DMS153 (cell line): ENCODE results near the gene IPCEF1.
"Not testable (repeated sequence)": the region's sequence is repeated elsewhere in the genome, so short reads cannot be mapped to it uniquely, and the experiment has no call there.

Experiments used
- DNase-seq: peaks from one replicate; lab custom pipeline; 2025; lab: John Stamatoyannopoulos, UW

Gene IPCEF1

GRCh38 chr6:154371281-154371680 lies 14.7 kb upstream of the IPCEF1 start:
- DNase-seq: no peak

- DNase-seq: no peak
Measured at GRCh38 chr6:154370545-154370944, 13.9 kb upstream of the IPCEF1 start.

GRCh38 chr6:154367839-154368695 lies 11.5 kb upstream of the IPCEF1 start:
- no peak for DNase-seq

DNA sequence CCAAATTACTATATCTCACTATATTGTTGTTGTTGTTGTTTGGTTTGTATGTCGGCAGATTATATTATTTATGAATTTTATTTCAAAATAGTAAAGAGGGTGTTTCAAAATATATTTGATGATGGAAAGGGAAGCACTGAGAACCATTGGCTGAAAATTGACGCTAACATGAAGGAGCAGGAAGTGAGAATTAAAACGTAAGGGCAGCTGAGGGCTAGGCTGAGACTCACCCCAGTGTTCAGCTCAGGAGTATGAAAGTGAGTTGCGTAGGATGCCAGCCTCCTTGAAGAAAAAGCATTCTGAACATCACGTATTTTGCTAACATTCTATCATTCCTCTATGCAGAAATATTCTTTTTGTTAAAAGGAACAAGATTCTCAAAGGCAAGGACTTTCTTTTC lies 10.7 kb upstream of the IPCEF1 start:
- no peak for DNase-seq

- DNase-seq: no peak
Measured at GRCh38 chr6:154363821-154364220, 7.2 kb upstream of the IPCEF1 start.

GRCh38 chr6:154361476-154361875 lies 4.9 kb upstream of the IPCEF1 start:
- DNase-seq: no peak

DNA sequence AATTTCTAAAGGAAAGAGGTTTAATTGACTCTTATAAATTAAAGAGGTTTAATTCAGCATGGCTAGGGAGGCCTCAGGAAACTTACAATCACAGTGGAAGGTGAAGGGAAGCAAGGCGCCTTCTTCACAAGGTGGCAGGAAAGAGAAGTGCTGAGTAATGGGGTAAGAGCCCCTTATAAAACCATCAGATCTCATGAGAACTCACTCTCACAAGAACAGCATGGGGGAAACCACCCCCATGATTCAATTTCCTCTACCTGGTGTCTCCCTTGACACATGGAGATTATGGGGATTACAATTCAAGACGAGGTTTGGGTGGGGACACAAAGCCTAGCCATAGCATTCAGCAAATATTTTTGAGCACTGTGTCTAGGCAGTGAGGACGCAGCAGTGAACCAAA lies 3.9 kb upstream of the IPCEF1 start:
- no peak for DNase-seq

DNA sequence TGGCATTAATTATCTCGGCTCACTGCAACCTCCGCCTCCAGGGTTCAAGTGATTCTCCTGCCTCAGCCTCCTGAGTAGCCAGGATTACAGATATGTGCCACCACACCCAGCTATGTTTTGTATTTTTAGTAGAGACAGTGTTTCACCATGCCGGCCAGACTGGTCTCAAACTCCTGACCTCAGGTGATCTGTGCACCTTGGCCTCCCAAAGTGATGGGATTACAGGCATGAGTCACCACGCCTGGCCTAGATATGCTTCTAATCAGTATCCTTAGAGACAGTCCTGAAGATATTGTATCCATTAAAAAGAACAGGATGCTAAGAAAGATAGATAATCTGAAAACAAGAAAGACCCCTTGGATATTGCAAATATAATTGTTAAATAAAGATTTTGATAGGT lies 3.1 kb upstream of the IPCEF1 start:
- no peak for DNase-seq

GRCh38 chr6:154359161-154359574 lies 2.6 kb upstream of the IPCEF1 start:
- no peak for DNase-seq

DNA sequence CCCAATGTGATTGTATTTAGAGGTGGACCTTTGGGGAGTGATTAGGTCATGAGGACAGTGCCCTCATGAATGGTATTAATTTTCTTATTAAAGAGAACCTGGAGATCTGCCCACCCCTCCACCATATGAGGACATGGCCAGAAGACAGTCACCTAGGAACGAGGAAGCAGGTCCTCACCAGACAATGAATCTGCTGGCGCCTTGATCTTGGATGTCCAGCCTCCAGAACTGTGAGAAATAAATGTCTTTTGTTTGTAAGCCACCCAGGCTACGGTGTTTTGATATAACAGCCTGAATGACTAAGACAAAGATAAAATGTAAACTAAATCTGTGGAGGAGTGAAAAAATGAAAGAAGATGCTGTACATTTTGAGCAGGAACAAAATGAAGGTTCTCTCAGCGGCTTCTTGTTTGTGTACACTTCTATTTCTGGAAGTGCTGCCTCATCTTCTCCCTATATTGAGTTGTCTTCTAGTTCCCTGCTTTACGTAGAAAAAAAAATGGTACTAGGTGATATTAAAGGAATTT lies 1.5 kb upstream of the IPCEF1 start:
- no peak for DNase-seq

- no peak for DNase-seq
Measured at GRCh38 chr6:154356113-154356512, 490 bp downstream of the IPCEF1 start.

GRCh38 chr6:154354265-154354777 lies 2.3 kb downstream of the IPCEF1 start:
- DNase-seq: no peak

- no peak for DNase-seq
Measured at GRCh38 chr6:154353626-154354025, 3.0 kb downstream of the IPCEF1 start.

DNA sequence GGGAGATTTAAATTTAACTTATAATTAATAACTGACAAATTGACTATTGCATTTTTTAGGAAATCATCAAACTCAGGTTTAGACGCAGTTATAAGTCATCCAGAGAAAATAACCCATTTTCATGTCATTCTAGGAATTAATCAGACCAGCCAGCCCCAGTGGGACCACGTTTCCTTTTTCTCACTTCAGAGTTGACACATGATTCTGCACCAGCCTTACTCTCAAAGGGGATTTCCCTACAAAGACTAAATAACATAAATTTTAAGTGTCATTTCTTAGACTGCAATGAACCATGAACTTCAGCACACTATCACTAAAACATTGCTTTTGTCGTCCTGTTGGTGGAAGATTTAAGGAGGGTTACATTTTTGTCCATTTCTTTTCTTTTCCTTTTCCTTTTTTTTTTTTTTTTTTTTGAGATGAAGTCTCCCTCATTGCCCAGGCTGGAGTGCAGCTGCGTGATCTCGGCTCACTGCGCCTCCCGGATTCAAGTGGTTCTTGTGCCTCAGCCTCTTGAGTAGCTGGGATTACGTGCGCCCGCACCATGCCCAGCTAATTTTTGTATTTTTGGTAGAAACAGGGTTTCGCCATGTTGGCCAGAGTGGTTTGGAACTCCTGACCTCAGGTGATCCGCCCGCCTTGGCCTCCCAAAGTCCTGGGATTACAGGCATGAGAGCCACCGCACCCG lies 3.6 kb downstream of the IPCEF1 start:
- DNase-seq: no peak

DNA sequence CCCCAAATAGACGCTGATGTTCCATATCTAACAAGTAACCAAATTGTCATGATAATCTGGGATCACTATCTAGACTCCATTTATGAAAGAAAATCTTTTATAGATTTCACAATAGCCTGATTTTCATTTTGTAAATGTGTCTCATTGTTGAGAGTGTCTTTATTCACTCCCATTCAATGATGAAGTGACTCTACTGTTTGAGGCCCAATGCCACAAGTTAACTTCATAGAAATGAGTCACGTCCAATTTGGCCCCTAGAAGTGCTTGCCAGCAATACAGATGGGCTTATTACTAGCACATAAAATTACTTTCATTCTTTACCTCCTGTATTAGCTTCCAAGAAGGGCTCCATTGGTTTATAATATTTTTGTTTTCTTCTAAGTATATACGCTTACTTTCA lies 6.3 kb downstream of the IPCEF1 start:
- DNase-seq: no peak

- DNase-seq: no peak
Measured at GRCh38 chr6:154347981-154348380, 8.6 kb downstream of the IPCEF1 start.

DNA sequence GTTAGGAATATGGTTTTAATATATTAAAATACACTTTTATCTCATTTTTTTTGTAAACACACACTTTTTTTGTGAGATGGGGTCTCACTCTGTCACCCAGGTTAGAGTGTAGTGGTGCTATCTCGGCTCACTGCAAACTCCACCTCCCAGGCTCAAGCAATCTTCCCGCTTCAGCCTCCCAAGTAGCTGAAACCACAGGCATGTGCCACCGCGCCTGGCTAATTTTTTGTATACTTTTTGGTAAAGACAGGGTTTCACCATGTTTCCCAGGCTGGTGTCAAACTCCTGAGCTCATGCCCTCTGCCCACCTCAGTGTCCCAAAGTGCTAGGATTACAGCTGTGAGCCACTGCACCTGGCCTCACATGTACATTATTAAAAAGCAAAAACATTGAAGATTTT lies 10.8 kb downstream of the IPCEF1 start:
- no peak for DNase-seq

GRCh38 chr6:154343473-154344308 lies 12.9 kb downstream of the IPCEF1 start:
- peak; percentile 75 for DNase-seq

- no peak for DNase-seq
Measured at GRCh38 chr6:154341871-154342270, 14.7 kb downstream of the IPCEF1 start.

- no peak for DNase-seq
Measured at GRCh38 chr6:154341336-154341735, 15.3 kb downstream of the IPCEF1 start.

GRCh38 chr6:154337406-154338005 lies 19.1 kb downstream of the IPCEF1 start:
- DNase-seq: no peak

- not testable (repeated sequence) for DNase-seq
Measured at GRCh38 chr6:154334147-154334546, 22.5 kb downstream of the IPCEF1 start.
